Suprapubic skin (tissue), 4 donors: Measurements from ENCODE around the gene SOX8.

Experiments used
- CTCF ChIP-seq, 2 donors: fragments of 200-600 bp in 1 of 2; fragments of 450-650 bp in 1 of 2; sonication (generic) in 1 of 2; IDR thresholded peaks; one replicate each; pipeline ENCODE4 v1.5.1; 2016 to 2019; ENCODE audit warnings: antibody characterized with exemption in 2 of 2, mild to moderate bottlenecking in 1 of 2, moderate library complexity in 1 of 2
- EP300 ChIP-seq: sonication (generic); formaldehyde crosslinking; IDR thresholded peaks from one replicate; pipeline ENCODE4 v1.6.1; 2017; ENCODE audit warnings: antibody characterized with exemption
- POLR2A ChIP-seq, 2 donors: fragments of 450-650 bp; IDR thresholded peaks; one replicate each; pipeline ENCODE4 v1.6.1; 2017; ENCODE audit warnings: antibody characterized with exemption in 2 of 2, mild to moderate bottlenecking in 2 of 2, moderate library complexity in 2 of 2
- POLR2AphosphoS5 ChIP-seq, 3 donors: sonication (generic); formaldehyde crosslinking; IDR thresholded peaks; one replicate each; pipeline ENCODE4 v1.6.1; 2017; ENCODE audit warnings: antibody characterized with exemption in 3 of 3

- no peak for TF ChIP-seq CTCF (IDR thresholded peaks at IDR 0.05)
- TF ChIP-seq POLR2A (IDR thresholded peaks at IDR 0.05): no peak
- TF ChIP-seq EP300: no peak
- no peak for TF ChIP-seq POLR2AphosphoS5 (IDR thresholded peaks at IDR 0.05)
Measured at GRCh38 chr16:1013593-1013900, 32.0 kb downstream of the SOX8 start.
